Measurements from ENCODE around the gene CBFB. TPM values are rescaled to one million over a fixed set of nuclear protein-coding genes. Genes with fewer than 3 reads are reported as not detected.

Gene CBFB
- total RNA-seq, 1 experiment from 2014 or later = 98.9 TPM

DNA sequence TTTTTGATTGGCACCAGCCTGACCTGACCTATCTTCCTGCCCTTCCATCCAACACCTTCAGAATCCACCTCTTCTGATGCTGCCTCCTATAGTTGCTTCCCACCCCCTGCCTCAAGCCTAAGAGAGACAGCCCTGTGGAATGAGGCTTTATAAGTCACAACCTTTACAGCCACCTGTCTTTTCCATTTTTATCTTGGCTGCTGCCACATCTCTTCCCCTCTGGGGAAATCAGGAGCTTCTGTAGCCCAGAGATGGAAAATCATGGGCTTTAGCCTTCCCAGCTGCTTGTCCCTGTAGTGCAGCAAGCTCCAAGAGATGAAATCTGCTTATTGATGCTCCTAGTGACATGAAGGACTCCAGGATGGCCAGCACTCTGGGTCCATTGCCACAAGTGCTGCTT, 99.5 kb downstream of the CBFB start:
- no peak for DNase-seq (ENCODE audit: low spot score)

DNA sequence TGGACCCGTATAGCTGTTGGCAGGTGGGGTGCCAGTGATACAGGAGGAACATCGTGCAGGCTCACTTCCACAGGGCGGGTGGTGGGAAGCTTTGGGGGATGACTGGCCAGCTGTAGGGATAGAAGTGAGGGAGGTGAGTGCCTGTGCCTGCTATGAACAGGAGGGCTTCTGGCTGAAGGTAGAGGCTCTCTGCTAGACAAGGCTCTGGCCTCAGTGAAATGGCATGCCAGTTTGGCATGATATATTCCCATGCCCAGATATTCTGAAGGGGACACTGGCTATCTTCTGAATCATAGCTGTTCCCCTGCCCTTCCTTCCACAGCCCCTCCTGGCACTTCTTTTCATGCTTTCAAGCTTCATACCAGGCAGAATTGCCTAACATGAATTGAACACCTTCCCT, 99.9 kb downstream of the CBFB start:
- DNase-seq (ENCODE audit: low spot score) = no peak

DNA sequence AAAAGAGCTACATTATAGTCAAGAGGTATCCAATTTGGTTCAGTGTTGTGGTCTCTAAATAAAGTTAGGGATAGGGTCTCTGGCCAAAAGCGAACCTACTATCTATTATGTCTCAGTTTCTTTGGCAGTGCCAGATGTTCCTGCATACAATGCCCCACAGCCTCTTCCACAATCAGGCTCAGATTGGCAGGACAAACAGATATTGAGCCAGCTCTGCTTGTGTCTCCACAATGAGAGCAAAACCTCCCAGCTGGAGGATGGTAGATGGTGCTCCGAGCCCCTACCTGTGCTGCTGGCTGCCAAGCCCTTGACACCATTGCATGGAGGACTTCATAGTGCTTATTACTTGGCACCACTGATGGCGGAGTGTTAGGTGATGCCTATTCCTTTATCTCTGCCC, 100.5 kb downstream of the CBFB start:
- DNase-seq (ENCODE audit: low spot score) = no peak

DNA sequence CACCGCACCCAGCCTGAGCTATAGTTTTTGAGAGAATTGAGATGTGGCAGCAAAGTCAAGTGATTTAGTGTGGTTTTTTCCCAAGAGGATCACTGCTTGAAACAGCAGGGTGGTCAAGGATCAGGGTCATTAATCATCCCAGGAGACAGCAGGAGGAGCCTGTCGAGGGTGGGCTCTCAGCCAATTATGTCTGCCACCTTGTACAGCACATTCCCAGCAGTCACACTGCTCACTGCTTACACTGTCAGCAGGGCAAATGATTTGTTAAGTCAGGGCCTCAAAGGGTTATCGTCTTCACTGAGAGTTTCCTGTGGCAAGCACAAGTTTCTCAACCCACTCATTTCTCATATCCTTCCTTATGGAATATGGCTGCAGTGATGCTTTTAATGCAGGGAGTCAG, 108.7 kb downstream of the CBFB start:
- no peak for DNase-seq (ENCODE audit: low spot score)

DNA sequence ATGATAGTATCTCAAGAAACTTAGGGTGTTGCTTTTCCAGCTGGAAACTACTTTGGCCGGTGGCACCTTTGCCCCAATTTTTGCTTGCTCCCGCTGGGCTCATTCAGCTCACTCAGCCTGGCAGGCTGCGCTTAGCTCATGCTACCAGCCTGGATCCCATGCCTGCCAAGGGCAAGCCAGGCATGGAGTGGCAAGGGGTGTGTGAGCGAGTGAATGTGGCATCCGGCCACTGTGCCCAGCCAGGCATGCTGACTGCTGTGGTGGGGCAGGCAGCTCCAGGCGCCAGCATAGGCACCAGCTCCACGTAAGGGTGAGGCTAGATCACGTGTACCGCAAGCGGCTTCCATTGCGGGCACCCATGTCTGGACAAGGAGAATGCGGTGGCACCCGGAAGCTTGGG, 112.4 kb downstream of the CBFB start:
- no peak for DNase-seq (ENCODE audit: low spot score)

DNA sequence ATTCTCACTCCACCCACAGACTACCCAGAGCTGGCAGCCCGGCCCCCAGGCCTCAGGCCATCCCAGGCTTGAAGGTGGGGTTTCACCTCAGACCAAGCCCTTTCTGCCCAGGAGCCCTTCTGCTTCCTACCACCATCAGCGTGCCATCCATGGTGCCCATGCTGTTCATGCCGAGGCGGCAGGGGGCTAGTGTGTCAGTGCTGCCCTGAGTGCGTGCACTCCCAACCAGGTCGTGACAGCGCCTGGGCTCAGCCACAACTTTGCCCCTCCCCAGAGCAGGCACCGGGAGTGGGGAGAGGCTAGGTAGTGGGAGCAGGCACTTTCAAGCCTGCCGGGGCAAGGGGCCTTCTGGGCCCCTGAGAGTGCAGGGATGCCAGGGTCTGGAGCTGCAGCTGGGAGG, 113.4 kb downstream of the CBFB start:
- DNase-seq (ENCODE audit: low spot score) = no peak

DNA sequence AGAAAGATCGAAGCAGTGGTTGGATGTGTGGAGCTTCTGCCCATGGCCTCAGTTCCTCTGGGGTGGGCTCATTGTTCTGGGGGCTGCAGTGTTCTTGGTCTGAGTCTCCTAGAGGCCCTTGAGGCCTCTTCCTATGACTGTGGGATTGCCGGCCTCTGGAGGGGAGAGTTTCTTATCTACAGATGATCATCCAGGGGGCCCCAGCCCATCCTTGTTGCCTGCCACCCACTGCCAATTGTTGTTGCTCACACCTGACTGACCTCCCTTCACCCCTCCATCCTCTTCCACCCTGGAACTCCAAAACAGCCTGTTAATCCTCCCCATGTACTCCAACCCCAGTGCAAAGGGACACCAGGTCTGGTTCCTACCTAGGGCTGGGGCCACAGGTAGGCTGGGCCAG, 116.0 kb downstream of the CBFB start:
- no peak for DNase-seq (ENCODE audit: low spot score)

DNA sequence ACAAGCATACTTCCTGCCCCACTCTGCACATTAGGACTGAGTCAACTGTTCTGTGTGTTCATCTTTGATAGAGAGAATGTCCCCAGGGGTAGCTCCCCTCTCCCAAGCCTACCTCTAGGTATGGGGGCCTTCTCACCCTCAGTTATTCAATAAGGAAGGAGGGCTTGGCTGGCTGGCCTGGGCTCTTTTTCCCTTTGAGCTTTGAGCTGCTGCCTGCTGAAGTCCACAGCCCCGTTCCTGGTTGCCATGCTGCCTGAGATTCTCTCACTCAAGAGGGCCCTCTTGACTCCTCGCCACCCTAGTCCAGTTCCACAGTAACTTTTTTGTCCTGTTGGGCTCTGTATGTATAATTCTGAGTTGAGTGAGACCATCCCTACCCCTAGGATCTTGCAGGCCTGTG, 116.8 kb downstream of the CBFB start:
- DNase-seq (ENCODE audit: low spot score) = no peak

DNA sequence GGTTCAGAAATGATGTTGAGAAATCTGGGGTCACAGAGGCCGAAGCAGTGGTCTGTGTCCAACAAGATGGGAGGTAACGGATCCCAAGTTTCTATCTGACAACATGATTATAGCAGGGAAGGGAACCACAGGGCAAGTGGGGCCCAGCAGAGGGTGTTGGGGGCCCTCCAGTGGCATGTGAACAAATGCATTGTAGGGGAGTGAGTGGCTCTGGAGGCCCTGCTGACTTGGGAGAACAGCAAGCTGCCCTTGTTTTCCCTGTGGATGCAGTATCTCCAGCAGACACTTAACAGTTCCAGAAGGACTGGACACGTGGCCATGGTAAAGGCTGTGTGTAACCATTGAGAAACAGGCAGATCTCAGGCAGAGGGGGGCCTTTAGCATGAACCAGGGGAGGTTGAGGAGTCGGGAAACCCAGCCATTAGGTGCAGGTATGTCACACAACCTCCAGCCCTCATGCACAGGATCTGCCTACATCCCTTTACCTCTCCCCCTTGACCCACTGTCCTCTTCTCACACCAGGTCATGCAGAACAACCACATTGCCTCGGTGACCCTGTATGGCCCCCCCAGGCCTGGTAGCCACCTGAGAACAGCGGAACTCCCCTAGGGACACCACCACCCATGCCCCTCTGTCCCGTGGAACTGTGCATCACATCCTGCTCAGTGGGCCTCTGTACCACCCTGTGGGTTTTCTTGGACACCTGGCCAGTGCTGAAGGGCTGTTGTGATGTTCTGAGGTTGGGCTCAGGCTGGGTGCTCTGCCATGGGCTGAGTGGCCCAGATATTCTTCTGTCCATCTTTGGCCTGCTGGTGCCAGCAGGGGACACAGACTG, 117.8 kb downstream of the CBFB start:
- DNase-seq (ENCODE audit: low spot score) = no peak

DNA sequence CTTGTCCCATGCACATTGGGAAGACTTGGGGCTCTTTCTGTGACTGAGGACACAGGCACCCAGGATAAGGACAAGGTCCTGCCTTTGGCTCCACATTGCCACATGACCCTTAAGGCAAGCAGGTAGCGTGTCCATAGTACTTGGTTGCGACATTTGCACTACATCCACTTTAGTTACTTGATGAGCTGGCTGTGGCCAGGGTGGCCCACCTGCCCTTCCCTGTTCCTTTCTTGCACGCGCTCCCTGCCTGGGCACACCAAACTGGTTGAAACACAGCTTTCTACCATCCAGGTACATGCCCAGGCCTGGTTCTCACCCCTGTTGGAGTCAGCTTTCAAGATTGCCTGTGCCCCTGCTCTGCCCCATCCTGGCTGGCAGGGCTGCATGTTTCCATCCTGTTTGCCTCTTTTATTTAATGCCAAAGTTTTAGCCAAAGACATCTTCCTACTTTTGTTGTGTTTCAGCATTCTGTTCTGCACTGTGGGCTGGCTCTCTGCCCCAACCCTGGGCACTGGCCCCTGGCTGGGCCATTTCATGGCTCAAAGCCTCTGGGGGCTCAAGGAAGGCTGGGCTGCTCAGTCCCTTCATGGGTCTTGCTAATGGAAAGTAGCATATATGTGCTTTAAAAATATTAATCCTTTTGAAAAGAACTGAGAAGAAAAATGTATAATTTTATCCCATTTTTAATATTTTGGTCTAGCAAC, 118.6 kb downstream of the CBFB start:
- no peak for DNase-seq (ENCODE audit: low spot score)

DNA sequence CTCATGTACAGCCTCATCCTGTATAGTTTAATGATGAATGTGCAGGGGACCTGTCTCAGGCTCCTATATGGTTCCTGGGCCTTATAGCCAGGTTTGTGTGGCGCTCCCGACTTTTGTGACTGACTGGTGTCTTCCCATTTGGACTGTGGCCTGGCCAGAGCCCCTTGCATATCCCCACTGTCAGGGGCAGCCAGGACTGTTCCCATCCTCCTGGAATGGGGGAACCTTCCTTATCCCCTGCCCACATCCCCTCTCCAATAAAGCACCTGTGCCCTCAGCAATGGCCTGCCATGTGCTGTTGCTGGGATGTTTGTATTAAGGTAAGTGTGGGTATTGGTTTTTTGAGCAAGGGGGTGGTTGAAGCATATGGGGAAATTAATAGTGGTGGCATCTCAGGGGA, 119.3 kb downstream of the CBFB start:
- DNase-seq (ENCODE audit: low spot score) = no peak

DNA sequence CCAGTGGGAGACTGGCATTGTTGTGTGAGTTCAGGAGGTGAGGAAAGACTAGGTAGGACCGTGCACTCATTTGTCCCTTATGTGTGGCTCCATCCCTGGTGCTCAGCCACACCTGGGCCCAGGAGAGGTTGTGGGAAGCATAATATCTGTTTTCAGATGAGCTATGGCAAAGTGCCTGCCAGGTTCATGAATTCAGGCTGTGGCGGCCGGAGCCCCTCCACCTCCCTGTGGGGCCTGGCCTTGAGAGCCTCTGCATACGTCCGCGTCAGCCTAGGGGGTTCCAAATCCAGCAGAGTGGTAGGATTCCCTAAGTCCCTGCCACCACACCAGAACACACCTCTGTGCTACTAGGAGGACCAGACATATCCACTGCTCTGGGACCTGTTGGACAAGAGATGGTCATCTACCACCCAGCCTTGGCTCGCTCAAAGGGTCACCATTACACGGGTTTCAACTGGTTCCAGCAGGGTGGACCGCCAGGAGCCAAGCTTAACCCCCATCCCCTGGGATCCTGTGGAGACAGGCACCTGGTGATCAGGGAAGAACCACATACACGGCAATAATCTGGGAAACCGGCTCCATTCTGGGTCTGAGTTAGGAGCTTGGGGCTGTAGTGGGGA, 119.8 kb downstream of the CBFB start:
- DNase-seq (ENCODE audit: low spot score) = no peak

DNA sequence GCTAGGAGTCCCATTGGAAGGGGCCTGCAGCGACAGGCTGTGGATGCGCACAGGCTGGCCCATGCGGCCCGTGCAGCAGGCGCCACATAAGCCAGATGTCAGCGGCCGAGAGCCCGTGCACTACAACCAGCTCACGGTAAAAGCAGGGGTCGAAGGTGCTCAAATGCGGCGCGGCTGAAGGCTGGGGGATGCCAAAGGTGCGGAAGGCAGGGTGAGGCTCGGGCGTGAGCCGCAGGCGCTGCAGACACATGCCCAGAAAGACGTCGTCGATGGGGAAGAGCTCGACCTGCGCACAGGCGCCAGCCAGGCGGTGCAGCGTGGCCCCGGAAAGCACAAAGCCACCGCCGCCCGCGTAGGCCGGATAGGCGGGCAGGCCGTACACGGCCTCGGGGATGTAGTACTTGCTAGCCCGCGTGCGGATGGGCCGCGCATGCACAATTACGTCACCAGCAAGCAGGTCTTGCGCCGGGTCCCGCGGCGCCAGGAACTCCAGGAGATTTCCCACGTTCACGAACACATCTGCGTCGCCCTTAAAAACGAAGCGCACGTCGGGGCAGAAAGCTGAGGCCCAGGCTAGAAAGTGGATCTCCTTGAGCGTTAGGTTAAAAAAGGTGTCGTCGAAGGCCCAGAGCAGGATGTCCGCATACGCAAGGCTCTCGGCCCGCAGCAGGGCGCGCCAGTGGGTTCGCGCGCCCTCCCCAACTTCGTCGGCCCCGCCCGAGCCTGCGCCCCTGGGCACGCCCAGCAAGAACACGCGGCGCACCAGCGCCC, 120.5 kb downstream of the CBFB start:
- no peak for DNase-seq (ENCODE audit: low spot score)

DNA sequence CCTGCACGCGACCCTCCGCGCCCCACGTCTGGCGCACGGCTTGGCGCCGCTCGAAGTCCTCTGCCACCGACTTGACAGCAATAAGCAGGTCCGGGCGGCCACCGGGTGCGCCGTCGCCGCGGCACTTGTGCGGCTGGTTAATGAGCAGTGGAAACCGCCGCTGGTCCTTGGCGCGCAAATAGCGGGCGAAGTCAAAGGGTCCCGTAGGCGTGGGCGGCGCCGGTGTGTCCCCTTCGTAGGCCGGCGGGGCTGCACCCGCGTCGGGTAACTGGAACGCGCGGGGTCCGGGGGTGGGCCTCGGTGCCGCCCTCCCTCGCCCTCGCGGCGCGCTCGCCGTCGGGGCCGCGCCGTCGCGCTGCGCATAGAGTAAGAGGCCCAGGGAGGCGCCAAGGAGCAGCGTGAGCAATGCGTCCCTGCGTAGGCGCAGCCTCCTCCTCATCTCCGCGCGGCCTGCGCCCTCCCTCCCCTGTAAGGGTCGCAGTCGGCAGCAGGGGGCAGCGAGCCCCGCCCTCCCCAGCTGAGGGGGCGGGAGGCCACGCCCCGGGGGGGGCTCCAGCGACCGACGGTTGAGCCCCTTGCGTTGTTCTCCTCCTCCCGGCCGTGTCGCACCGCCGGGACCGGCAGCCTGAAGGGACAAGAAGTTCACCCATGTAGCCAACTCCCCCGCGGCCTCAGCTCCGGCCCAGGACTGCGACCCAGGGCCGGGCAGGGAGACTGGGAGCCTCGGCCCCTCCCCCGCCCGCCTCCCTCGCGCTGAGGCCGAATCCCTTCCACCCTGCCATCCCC, 121.3 kb downstream of the CBFB start:
- DNase-seq (ENCODE audit: low spot score) = peak; percentile 46

Small RNA genes lying within 50 kb of the gene (small RNA-seq; reads per million reads assigned to genes)
- gene RN7SL543P = 0.22 reads per million

Other genes starting within 250 kb of the CBFB start
- gene TERB1, start 227.6 kb upstream of the CBFB start, total RNA-seq (2014; rRNA removed; shearing (Covaris generic)) = not detected in 2 replicates
- 28.7 and 38.5 TPM in 2 replicates for gene NAE1, start 198.2 kb upstream of the CBFB start, total RNA-seq (2014; rRNA removed; shearing (Covaris generic))
- gene CA7, start 184.7 kb upstream of the CBFB start, total RNA-seq (2014; rRNA removed; shearing (Covaris generic)) = not detected in 2 replicates
- gene PDP2, start 148.6 kb upstream of the CBFB start, total RNA-seq (2014; rRNA removed; shearing (Covaris generic)) = 2.8 and 5.3 TPM in 2 replicates
- not detected in 2 replicates for gene CDH16, start 110.3 kb upstream of the CBFB start, total RNA-seq (2014; rRNA removed; shearing (Covaris generic))
- gene RRAD, start 103.6 kb upstream of the CBFB start, total RNA-seq (2014; rRNA removed; shearing (Covaris generic)) = 0.08 and 1.7 TPM in 2 replicates
- gene CIAO2B, start 94.7 kb upstream of the CBFB start, total RNA-seq (2014; rRNA removed; shearing (Covaris generic)) = 242 and 281 TPM in 2 replicates
- gene CES2, start 93.6 kb upstream of the CBFB start, total RNA-seq (2014; rRNA removed; shearing (Covaris generic)) = 47.6 and 54.3 TPM in 2 replicates
- gene CES3, start 67.9 kb upstream of the CBFB start, total RNA-seq (2014; rRNA removed; shearing (Covaris generic)) = 1.3 and 3.4 TPM in 2 replicates
- 3.0 and 5.5 TPM in 2 replicates for gene CES4A, start 40.6 kb upstream of the CBFB start, total RNA-seq (2014; rRNA removed; shearing (Covaris generic))
- gene PHAF1, start 80.8 kb downstream of the CBFB start, total RNA-seq (2014; rRNA removed; shearing (Covaris generic)) = 13.6 and 15.4 TPM in 2 replicates
- gene B3GNT9, start 121.8 kb downstream of the CBFB start, total RNA-seq (2014; rRNA removed; shearing (Covaris generic)) = 10.7 and 13.5 TPM in 2 replicates
- 33.6 and 35.4 TPM in 2 replicates for gene TRADD, start 130.8 kb downstream of the CBFB start, total RNA-seq (2014; rRNA removed; shearing (Covaris generic))
- 27.7 and 34.6 TPM in 2 replicates for gene FBXL8, start 130.8 kb downstream of the CBFB start, total RNA-seq (2014; rRNA removed; shearing (Covaris generic))
- gene HSF4, start 135.6 kb downstream of the CBFB start, total RNA-seq (2014; rRNA removed; shearing (Covaris generic)) = 42.1 and 44.2 TPM in 2 replicates
- gene NOL3, start 141.4 kb downstream of the CBFB start, total RNA-seq (2014; rRNA removed; shearing (Covaris generic)) = 95.1 and 97.0 TPM in 2 replicates
- 41.4 and 41.7 TPM in 2 replicates for gene MATCAP1, start 154.8 kb downstream of the CBFB start, total RNA-seq (2014; rRNA removed; shearing (Covaris generic))
- 0.29 and 0.74 TPM in 2 replicates for gene EXOC3L1, start 161.0 kb downstream of the CBFB start, total RNA-seq (2014; rRNA removed; shearing (Covaris generic))
- gene E2F4, start 163.0 kb downstream of the CBFB start, total RNA-seq (2014; rRNA removed; shearing (Covaris generic)) = 156 and 171 TPM in 2 replicates
- 55.2 and 57.4 TPM in 2 replicates for gene ELMO3, start 170.0 kb downstream of the CBFB start, total RNA-seq (2014; rRNA removed; shearing (Covaris generic))
- 61.2 and 67.8 TPM in 2 replicates for gene TMEM208, start 198.0 kb downstream of the CBFB start, total RNA-seq (2014; rRNA removed; shearing (Covaris generic))
- gene FHOD1, start 218.3 kb downstream of the CBFB start, total RNA-seq (2014; rRNA removed; shearing (Covaris generic)) = 49.5 and 57.7 TPM in 2 replicates
- gene SLC9A5, start 219.8 kb downstream of the CBFB start, total RNA-seq (2014; rRNA removed; shearing (Covaris generic)) = 2.2 and 2.7 TPM in 2 replicates

Data from HT-29 (cell line).